ENCODE results near the gene PREX1. TPM values are rescaled to one million over a fixed set of nuclear protein-coding genes. Genes with fewer than 3 reads are reported as not detected.

The PREX1 gene
- total and polyA plus RNA-seq, 7 experiments from 2014 or later, result 2.9 to 143 (median 48.6) TPM

DNA sequence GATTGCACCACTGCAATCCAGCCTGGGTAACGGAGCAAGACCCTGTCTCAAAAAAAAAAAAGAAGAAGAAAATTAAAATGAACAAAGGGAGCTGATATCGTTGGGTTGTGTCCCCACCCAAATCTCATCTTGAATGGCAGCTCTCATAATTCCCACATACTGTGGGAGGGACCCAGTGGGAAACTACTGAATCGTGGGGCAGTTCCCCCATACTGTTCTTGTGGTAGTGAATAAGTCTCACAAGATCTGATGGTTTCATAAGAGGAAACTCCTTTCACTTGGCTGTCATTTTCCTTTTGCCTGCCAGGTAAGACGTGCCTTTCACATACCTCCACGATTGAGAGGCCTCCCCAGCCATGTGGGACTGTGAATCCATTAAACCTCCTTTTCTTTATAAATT, 149.4 kb downstream of the PREX1 start:
- H3K36me3 Mint-ChIP-seq, result peaks cover 0 to 33% (median 0%) of the 10 kb centered on the region in 5 donors
- H3K9me3 ChIP-seq (ENCODE audit: control insufficient read depth in 2 of 3, low read length in 3 of 3), result no peaks in the 10 kb centered on the region
- H3K27me3 ChIP-seq (ENCODE audit: control insufficient read depth in 2 of 2, insufficient read depth in 2 of 2, low read length in 2 of 2), result no peaks in the 10 kb centered on the region
- no peak overlapping the region for H3K27ac ChIP-seq (ENCODE audit: low read depth, low read length)
- no peak overlapping the region for H3K4me3 ChIP-seq (ENCODE audit: low read length)
- POLR2A ChIA-PET, result interaction anchor here (0.6 kb wide), 1 partner anchor 36 kb away, joined by 4 read pairs; no protein-coding TSS in a partner anchor
- peak overlapping the region in 2 of 9 donors; percentile 8 for H3K27ac Mint-ChIP-seq
- H3K9me3 Mint-ChIP-seq, result peaks cover 0 to 3% (median 0%) of the 10 kb centered on the region in 11 donors
- H3K4me1 ChIP-seq (ENCODE audit: control insufficient read depth in 2 of 2, insufficient read depth in 2 of 2, low read length in 2 of 2), result no peaks in the 10 kb centered on the region
- no peaks in the 10 kb centered on the region for H3K27me3 Mint-ChIP-seq
- H3K36me3 ChIP-seq (ENCODE audit: control insufficient read depth in 2 of 3, insufficient read depth in 3 of 3, low read length in 3 of 3), result peaks cover 6 to 37% (median 10%) of the 10 kb centered on the region in 3 experiments
- ATAC-seq (no peak), DNase-seq (no peak)
- intact Hi-C loops (cut with micrococcal nuclease), result no loop called here
- H3K4me1 Mint-ChIP-seq, result peaks cover 0 to 8% (median 0%) of the 10 kb centered on the region in 7 donors
- no peak overlapping the region for H3K4me3 Mint-ChIP-seq
- CTCF ChIA-PET, result no interaction called here

DNA sequence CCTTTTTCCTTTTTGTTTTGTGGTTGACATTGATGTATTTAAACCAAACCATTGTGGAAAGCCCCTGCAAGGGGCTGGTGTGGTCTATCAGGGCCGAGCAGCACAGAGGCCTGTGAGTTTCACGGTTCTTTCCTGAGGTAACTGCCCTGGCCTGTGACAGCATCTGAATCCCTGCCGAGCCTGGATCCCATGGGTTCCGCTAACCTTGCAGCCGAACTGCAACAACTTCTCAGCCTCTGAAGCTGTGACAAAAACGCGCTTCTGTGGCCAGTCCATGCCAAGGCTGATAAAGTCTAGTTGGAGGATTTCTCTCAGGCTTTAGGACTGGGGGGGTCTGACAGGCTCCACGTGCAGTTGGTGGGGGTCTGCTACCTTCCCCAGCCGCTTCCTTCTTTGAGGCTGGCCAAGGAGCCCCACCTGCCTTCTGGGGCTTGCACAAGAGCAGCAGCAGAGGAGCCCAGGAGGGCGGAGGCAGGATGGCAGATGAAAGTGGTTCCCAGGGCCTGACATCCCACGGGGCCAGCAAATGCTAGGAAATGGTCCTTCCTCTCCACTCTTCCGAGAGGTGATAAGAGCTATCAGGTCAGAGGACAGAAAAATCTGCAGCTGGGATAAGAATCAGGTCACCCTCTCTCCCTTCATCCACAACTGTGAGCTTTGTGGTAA, 150.9 kb downstream of the PREX1 start:
- Mint-ChIP-seq H3K9me3 (peaks cover 0 to 3% (median 0%) of the 10 kb centered on the region in 11 donors), H3K36me3 (peaks cover 0 to 43% (median 4%) of the 10 kb centered on the region in 5 donors), H3K27ac (no peak overlapping the region), H3K4me1 (peaks cover 0 to 6% (median 0%) of the 10 kb centered on the region in 7 donors), H3K27me3 (no peaks in the 10 kb centered on the region), H3K4me3 (no peak overlapping the region)
- no peaks in the 10 kb centered on the region for H3K27me3 ChIP-seq (ENCODE audit: control insufficient read depth in 2 of 2, insufficient read depth in 2 of 2, low read length in 2 of 2)
- intact Hi-C loops (cut with micrococcal nuclease), result no loop called here
- CTCF ChIA-PET, result no interaction called here
- peaks cover 6 to 33% (median 10%) of the 10 kb centered on the region in 3 experiments for H3K36me3 ChIP-seq (ENCODE audit: control insufficient read depth in 2 of 3, insufficient read depth in 3 of 3, low read length in 3 of 3)
- POLR2A ChIA-PET, result no interaction called here
- no peak overlapping the region for H3K27ac ChIP-seq (ENCODE audit: low read depth, low read length)
- no peaks in the 10 kb centered on the region for H3K9me3 ChIP-seq (ENCODE audit: control insufficient read depth in 2 of 3, low read length in 3 of 3)
- no peaks in the 10 kb centered on the region for H3K4me1 ChIP-seq (ENCODE audit: control insufficient read depth in 2 of 2, insufficient read depth in 2 of 2, low read length in 2 of 2)
- DNase-seq (no peak), ATAC-seq (no peak)
- no peak overlapping the region for H3K4me3 ChIP-seq (ENCODE audit: low read length)

DNA sequence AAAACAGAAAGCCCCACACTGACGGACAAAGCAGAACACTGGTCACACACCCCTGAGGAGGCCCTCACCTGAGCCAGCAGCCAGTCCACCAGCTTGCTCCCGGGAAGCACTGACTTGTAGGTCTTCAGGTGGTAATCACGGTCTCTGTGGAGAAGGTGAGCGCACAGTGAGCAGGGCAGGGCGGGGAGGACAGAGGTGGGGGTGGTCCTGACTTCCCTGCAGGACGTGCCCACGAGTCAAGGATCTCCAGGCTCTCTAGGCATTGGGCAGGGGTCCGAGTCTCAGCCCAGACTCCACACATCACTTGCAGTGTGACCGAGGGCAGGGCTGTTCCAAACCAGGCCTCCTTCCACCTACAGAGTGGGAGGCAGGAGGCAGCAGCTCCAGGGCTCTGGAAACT, 151.7 kb downstream of the PREX1 start:
- H3K27ac Mint-ChIP-seq, result no peak overlapping the region
- intact Hi-C loops (cut with micrococcal nuclease), result no loop called here
- Histone ChIP-seq H3K27me3 (ENCODE audit: control insufficient read depth in 2 of 2, insufficient read depth in 2 of 2, low read length in 2 of 2) (no peaks in the 10 kb centered on the region), H3K9me3 (ENCODE audit: control insufficient read depth in 2 of 3, low read length in 3 of 3) (no peaks in the 10 kb centered on the region), H3K36me3 (ENCODE audit: control insufficient read depth in 2 of 3, insufficient read depth in 3 of 3, low read length in 3 of 3) (peaks cover 6 to 26% (median 10%) of the 10 kb centered on the region in 3 experiments), H3K4me3 (ENCODE audit: low read length) (no peak overlapping the region), H3K4me1 (ENCODE audit: control insufficient read depth in 2 of 2, insufficient read depth in 2 of 2, low read length in 2 of 2) (no peaks in the 10 kb centered on the region), H3K27ac (ENCODE audit: low read depth, low read length) (no peak overlapping the region)
- no peak for DNase-seq
- no peak for ATAC-seq
- H3K4me1 Mint-ChIP-seq, result peaks cover 0 to 6% (median 0%) of the 10 kb centered on the region in 7 donors
- peaks cover 0 to 51% (median 10%) of the 10 kb centered on the region in 5 donors for H3K36me3 Mint-ChIP-seq
- no peaks in the 10 kb centered on the region for H3K27me3 Mint-ChIP-seq
- no peak overlapping the region for H3K4me3 Mint-ChIP-seq
- CTCF ChIA-PET, result no interaction called here
- POLR2A ChIA-PET, result no interaction called here
- peaks cover 0 to 5% (median 0%) of the 10 kb centered on the region in 11 donors for H3K9me3 Mint-ChIP-seq

DNA sequence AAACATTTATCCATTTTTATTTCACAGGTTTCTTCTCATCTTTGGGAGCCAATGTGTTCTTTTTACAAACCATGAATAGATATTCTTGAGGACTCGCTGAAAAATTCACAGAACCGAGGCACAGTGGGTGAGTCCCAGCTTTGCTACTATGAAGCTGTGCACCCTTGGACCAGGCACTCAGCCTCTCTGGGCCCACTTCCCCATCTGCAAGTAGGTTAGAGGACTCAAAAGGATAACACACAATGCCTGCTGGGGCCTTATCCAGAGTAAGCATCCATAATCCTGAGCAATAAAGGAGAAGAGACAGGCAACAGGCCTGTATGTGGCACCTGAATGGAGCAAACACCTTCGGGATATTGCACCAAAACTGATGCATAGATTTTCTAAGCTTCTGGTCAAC, 153.3 kb downstream of the PREX1 start:
- Histone ChIP-seq H3K27me3 (ENCODE audit: control insufficient read depth in 2 of 2, insufficient read depth in 2 of 2, low read length in 2 of 2) (no peaks in the 10 kb centered on the region), H3K4me3 (ENCODE audit: low read length) (no peak overlapping the region), H3K36me3 (ENCODE audit: control insufficient read depth in 2 of 3, insufficient read depth in 3 of 3, low read length in 3 of 3) (peaks cover 6 to 14% (median 10%) of the 10 kb centered on the region in 3 experiments), H3K4me1 (ENCODE audit: control insufficient read depth in 2 of 2, insufficient read depth in 2 of 2, low read length in 2 of 2) (no peaks in the 10 kb centered on the region), H3K27ac (ENCODE audit: low read depth, low read length) (no peak overlapping the region), H3K9me3 (ENCODE audit: control insufficient read depth in 2 of 3, low read length in 3 of 3) (no peaks in the 10 kb centered on the region)
- no peak overlapping the region for H3K4me3 Mint-ChIP-seq
- H3K4me1 Mint-ChIP-seq, result peaks cover 0 to 11% (median 0%) of the 10 kb centered on the region in 7 donors
- H3K9me3 Mint-ChIP-seq, result peaks cover 0 to 5% (median 0%) of the 10 kb centered on the region in 11 donors
- peaks cover 0 to 55% (median 10%) of the 10 kb centered on the region in 5 donors for H3K36me3 Mint-ChIP-seq
- ATAC-seq (no peak), DNase-seq (no peak)
- CTCF ChIA-PET, result interaction anchor here (1.2 kb wide), 1 partner anchor 230 kb away, joined by 6 read pairs; no protein-coding TSS in a partner anchor
- H3K27me3 Mint-ChIP-seq, result no peaks in the 10 kb centered on the region
- POLR2A ChIA-PET, result interaction anchor here (0.6 kb wide), 1 partner anchor 46 kb away, joined by 3 read pairs; no protein-coding TSS in a partner anchor
- H3K27ac Mint-ChIP-seq, result peak overlapping the region in 1 of 9 donors; percentile 13
- intact Hi-C loops (cut with micrococcal nuclease), result no loop called here

DNA sequence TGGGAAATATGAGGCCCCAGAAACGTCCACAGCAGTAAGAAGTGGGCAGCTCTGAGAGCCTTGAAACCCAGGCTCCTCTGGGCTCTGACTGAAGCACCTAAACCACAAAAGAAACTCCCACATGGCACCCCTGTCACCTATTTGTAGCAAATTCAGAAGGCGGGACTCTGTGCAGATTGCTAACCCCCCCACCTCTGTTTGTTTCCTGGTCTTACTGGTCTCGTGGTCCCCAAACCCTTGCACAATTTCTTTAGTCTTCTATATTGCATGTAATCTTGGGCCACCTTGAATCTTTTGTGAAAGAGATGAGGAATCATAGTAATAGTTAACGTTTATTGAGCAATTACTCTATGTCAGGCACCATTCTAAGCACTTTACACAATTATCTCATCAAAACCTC, 154.3 kb downstream of the PREX1 start:
- Histone ChIP-seq H3K27me3 (ENCODE audit: control insufficient read depth in 2 of 2, insufficient read depth in 2 of 2, low read length in 2 of 2) (no peaks in the 10 kb centered on the region), H3K36me3 (ENCODE audit: control insufficient read depth in 2 of 3, insufficient read depth in 3 of 3, low read length in 3 of 3) (peaks cover 6 to 9% (median 6%) of the 10 kb centered on the region in 3 experiments), H3K27ac (ENCODE audit: low read depth, low read length) (no peak overlapping the region), H3K9me3 (ENCODE audit: control insufficient read depth in 2 of 3, low read length in 3 of 3) (no peaks in the 10 kb centered on the region), H3K4me3 (ENCODE audit: low read length) (no peak overlapping the region), H3K4me1 (ENCODE audit: control insufficient read depth in 2 of 2, insufficient read depth in 2 of 2, low read length in 2 of 2) (no peaks in the 10 kb centered on the region)
- Mint-ChIP-seq H3K27ac (peak overlapping the region in 3 of 9 donors; percentile 10 to 27 (median 13)), H3K36me3 (peaks cover 0 to 49% (median 10%) of the 10 kb centered on the region in 5 donors), H3K9me3 (peaks cover 0 to 4% (median 0%) of the 10 kb centered on the region in 11 donors), H3K4me3 (no peak overlapping the region), H3K27me3 (no peaks in the 10 kb centered on the region), H3K4me1 (peaks cover 0 to 15% (median 0%) of the 10 kb centered on the region in 7 donors)
- ATAC-seq (no peak), DNase-seq (no peak)
- POLR2A ChIA-PET, result no interaction called here
- CTCF ChIA-PET, result interaction anchor here (1.2 kb wide), 1 partner anchor 231 kb away, joined by 6 read pairs; no protein-coding TSS in a partner anchor
- intact Hi-C loops (cut with micrococcal nuclease), result no loop called here

DNA sequence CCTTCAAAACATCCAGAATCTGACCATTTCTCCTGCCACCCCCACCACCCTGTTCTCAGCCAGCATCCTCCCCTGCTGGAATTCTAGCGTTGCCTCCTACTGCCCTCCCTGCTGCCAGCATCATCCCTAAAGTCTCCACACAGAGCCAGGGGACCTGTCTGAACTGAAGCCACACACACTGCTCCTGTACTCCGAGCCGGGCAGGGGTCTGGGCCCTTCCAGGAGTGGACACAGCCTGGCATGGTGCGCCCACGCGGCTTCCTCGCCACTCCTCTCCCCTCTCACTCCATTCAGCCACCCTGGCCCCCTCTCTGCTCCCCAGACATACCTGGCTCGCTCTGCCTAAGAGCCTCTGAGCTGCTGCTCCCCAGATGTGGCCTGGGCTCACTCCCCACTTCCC, 155.5 kb downstream of the PREX1 start:
- H3K36me3 ChIP-seq (ENCODE audit: control insufficient read depth in 2 of 3, insufficient read depth in 3 of 3, low read length in 3 of 3), result peaks cover 6 to 7% (median 6%) of the 10 kb centered on the region in 3 experiments
- H3K4me3 Mint-ChIP-seq, result no peak overlapping the region
- DNase-seq (no peak), ATAC-seq (peak; percentile 25)
- H3K27ac Mint-ChIP-seq, result peak overlapping the region in 1 of 9 donors; percentile 49
- ChIA-PET POLR2A (no interaction called here), CTCF (no interaction called here)
- intact Hi-C loops (cut with micrococcal nuclease), result no loop called here
- no peak overlapping the region for H3K4me3 ChIP-seq (ENCODE audit: low read length)
- H3K9me3 Mint-ChIP-seq, result peaks cover 0 to 4% (median 0%) of the 10 kb centered on the region in 11 donors
- H3K4me1 ChIP-seq (ENCODE audit: control insufficient read depth in 2 of 2, insufficient read depth in 2 of 2, low read length in 2 of 2), result no peaks in the 10 kb centered on the region
- H3K27me3 Mint-ChIP-seq, result no peaks in the 10 kb centered on the region
- peaks cover 0 to 46% (median 10%) of the 10 kb centered on the region in 5 donors for H3K36me3 Mint-ChIP-seq
- no peaks in the 10 kb centered on the region for H3K27me3 ChIP-seq (ENCODE audit: control insufficient read depth in 2 of 2, insufficient read depth in 2 of 2, low read length in 2 of 2)
- H3K4me1 Mint-ChIP-seq, result peaks cover 0 to 17% (median 0%) of the 10 kb centered on the region in 7 donors
- no peak overlapping the region for H3K27ac ChIP-seq (ENCODE audit: low read depth, low read length)
- H3K9me3 ChIP-seq (ENCODE audit: control insufficient read depth in 2 of 3, low read length in 3 of 3), result no peaks in the 10 kb centered on the region
